Skeletal muscle satellite cell (primary cell): Measurements from ENCODE around the gene PSD. TPM values are rescaled to one million over a fixed set of nuclear protein-coding genes. Genes with fewer than 3 reads are reported as not detected.

Experiments
- H3K27me3 ChIP-seq: 2 replicates; pipeline ENCODE4 v1.7.0; 2013; ENCODE audit warnings: low read length; ENCODE audit not compliant: control insufficient read depth, insufficient read depth
- H3K36me3 ChIP-seq: 2 replicates; pipeline ENCODE4 v1.7.0; 2013; ENCODE audit warnings: mild to moderate bottlenecking, control low read depth, low read length; ENCODE audit not compliant: insufficient read depth
- H3K4me1 ChIP-seq: 2 replicates; pipeline ENCODE4 v1.7.0; 2013; ENCODE audit warnings: low read length; ENCODE audit not compliant: control insufficient read depth, insufficient read depth
- H3K4me2 ChIP-seq: 2 replicates; pipeline ENCODE4 v1.7.0; 2013; ENCODE audit warnings: mild to moderate bottlenecking, low read length
- H3K4me3 ChIP-seq: 2 replicates; pipeline ENCODE4 v1.7.0; 2013; ENCODE audit warnings: low read length
- H3K9ac ChIP-seq: 2 replicates; pipeline ENCODE4 v1.7.0; 2013; ENCODE audit warnings: mild to moderate bottlenecking, low read depth, low read length, moderate library complexity
- H3K9me3 ChIP-seq: replicated peaks from 2 replicates; pipeline ENCODE4 v1.7.0; 2013; ENCODE audit warnings: mild to moderate bottlenecking, control low read depth, low read length
- total RNA-seq: library from RNA; depleted of rRNA; stranded (reverse); fragments of >200 nt; gene quantifications from 2 replicates; pipeline ENCODE4 v1.2.3, GENCODE V29; 2012; rRNA removed

Gene PSD
- 0.87 and 5.8 TPM in 2 replicates for total RNA-seq

GRCh38 chr10:102418622-102419268 lies at the start of gene PSD:
PSD (minus strand) TSS chr10:102418785; CDS start chr10:102417038, 1,747 bp downstream.
- Histone ChIP-seq H3K36me3 (peaks cover 11% of the 10 kb centered on the region), H3K9me3 (no peaks in the 10 kb centered on the region), H3K4me2 (peak within 1 kb of the TSS; percentile 98), H3K27me3 (peaks cover 40% of the 10 kb centered on the region), H3K9ac (no peak within 1 kb of the TSS), H3K4me3 (peak within 1 kb of the TSS; percentile 94), H3K4me1 (peaks cover 21% of the 10 kb centered on the region)

GRCh38 chr10:102467971-102468438 lies 49.4 kb upstream of the PSD start:
- Histone ChIP-seq H3K4me2 (no peak overlapping the region), H3K4me1 (no peaks in the 10 kb centered on the region), H3K9me3 (no peaks in the 10 kb centered on the region), H3K36me3 (no peaks in the 10 kb centered on the region), H3K27me3 (no peaks in the 10 kb centered on the region), H3K4me3 (no peak overlapping the region), H3K9ac (no peak overlapping the region)

GRCh38 chr10:102467318-102467717 lies 48.7 kb upstream of the PSD start:
- Histone ChIP-seq H3K9me3 (no peaks in the 10 kb centered on the region), H3K9ac (no peak overlapping the region), H3K4me2 (no peak overlapping the region), H3K36me3 (no peaks in the 10 kb centered on the region), H3K4me1 (no peaks in the 10 kb centered on the region), H3K27me3 (peaks cover 3% of the 10 kb centered on the region), H3K4me3 (no peak overlapping the region)

- no peak overlapping the region for H3K4me2 ChIP-seq
- H3K4me1 ChIP-seq: peaks cover 4% of the 10 kb centered on the region
- H3K9ac ChIP-seq: no peak overlapping the region
- H3K27me3 ChIP-seq: peaks cover 3% of the 10 kb centered on the region
- H3K4me3 ChIP-seq: no peak overlapping the region
- no peaks in the 10 kb centered on the region for H3K9me3 ChIP-seq
- H3K36me3 ChIP-seq: no peaks in the 10 kb centered on the region
Observed at GRCh38 chr10:102465466-102465865, 46.9 kb upstream of the PSD start.

GRCh38 chr10:102463983-102464382 lies 45.4 kb upstream of the PSD start:
- no peak overlapping the region for H3K4me2 ChIP-seq
- H3K27me3 ChIP-seq: peaks cover 3% of the 10 kb centered on the region
- no peak overlapping the region for H3K4me3 ChIP-seq
- no peak overlapping the region for H3K9ac ChIP-seq
- no peaks in the 10 kb centered on the region for H3K36me3 ChIP-seq
- H3K9me3 ChIP-seq: no peaks in the 10 kb centered on the region
- H3K4me1 ChIP-seq: peaks cover 4% of the 10 kb centered on the region

- Histone ChIP-seq H3K36me3 (no peaks in the 10 kb centered on the region), H3K4me2 (no peak overlapping the region), H3K9me3 (no peaks in the 10 kb centered on the region), H3K4me3 (no peak overlapping the region), H3K9ac (no peak overlapping the region), H3K27me3 (peaks cover 3% of the 10 kb centered on the region), H3K4me1 (peaks cover 4% of the 10 kb centered on the region)
Observed at GRCh38 chr10:102462512-102463054, 44.0 kb upstream of the PSD start.

- Histone ChIP-seq H3K9ac (peak overlapping the region; percentile 68), H3K4me2 (peak overlapping the region; percentile 91)
Observed at GRCh38 chr10:102461187-102462054, 42.8 kb upstream of the PSD start.

GRCh38 chr10:102460836-102461186 lies 42.2 kb upstream of the PSD start:
- Histone ChIP-seq H3K4me3 (peak overlapping the region; percentile 75), H3K4me1 (peaks cover 10% of the 10 kb centered on the region), H3K9ac (peak overlapping the region; percentile 68), H3K36me3 (no peaks in the 10 kb centered on the region), H3K9me3 (no peaks in the 10 kb centered on the region), H3K27me3 (peaks cover 3% of the 10 kb centered on the region), H3K4me2 (peak overlapping the region; percentile 91)

More at GRCh38 chr10:102461187-102462054, 42.8 kb upstream of the PSD start:
- peaks cover 3% of the 10 kb centered on the region for H3K27me3 ChIP-seq
- peak overlapping the region; percentile 75 for H3K4me3 ChIP-seq
- no peaks in the 10 kb centered on the region for H3K9me3 ChIP-seq
- H3K36me3 ChIP-seq: no peaks in the 10 kb centered on the region
- H3K4me1 ChIP-seq: peaks cover 4% of the 10 kb centered on the region

GRCh38 chr10:102458656-102459055 lies 40.1 kb upstream of the PSD start:
- Histone ChIP-seq H3K9ac (no peak overlapping the region), H3K4me2 (no peak overlapping the region), H3K9me3 (no peaks in the 10 kb centered on the region), H3K4me3 (no peak overlapping the region), H3K4me1 (peaks cover 21% of the 10 kb centered on the region), H3K27me3 (peaks cover 3% of the 10 kb centered on the region), H3K36me3 (no peaks in the 10 kb centered on the region)

- H3K27me3 ChIP-seq: peaks cover under 1% of the 10 kb centered on the region
- H3K9ac ChIP-seq: no peak overlapping the region
- no peaks in the 10 kb centered on the region for H3K9me3 ChIP-seq
- no peak overlapping the region for H3K4me2 ChIP-seq
- H3K36me3 ChIP-seq: no peaks in the 10 kb centered on the region
- H3K4me1 ChIP-seq: peaks cover 31% of the 10 kb centered on the region
- H3K4me3 ChIP-seq: no peak overlapping the region
Observed at GRCh38 chr10:102457591-102458150, 39.1 kb upstream of the PSD start.

- peaks cover 38% of the 10 kb centered on the region for H3K4me1 ChIP-seq
- H3K36me3 ChIP-seq: no peaks in the 10 kb centered on the region
Observed at GRCh38 chr10:102455893-102456471, 37.4 kb upstream of the PSD start.

More at GRCh38 chr10:102455893-102456471, 37.4 kb upstream of the PSD start:
- Histone ChIP-seq H3K4me2 (no peak overlapping the region), H3K4me3 (no peak overlapping the region), H3K9ac (peak overlapping the region; percentile 23), H3K27me3 (no peaks in the 10 kb centered on the region), H3K9me3 (no peaks in the 10 kb centered on the region)
